ENCODE data around the gene FGFR2.

The FGFR2 gene

GRCh38 chr10:121598263-121599249, at the start of gene FGFR2:
Gene FGFR2 (minus strand): TSS chr10:121598444. CDS start chr10:121593817, 4,627 bp downstream.
- DNase-seq (ENCODE audit: low spot score), result peak; percentile 81

- no peak for DNase-seq (ENCODE audit: low spot score)
These were observed 49.2 kb upstream of the FGFR2 start for GRCh38 chr10:121647401-121647800.

- DNase-seq (ENCODE audit: low spot score), result no peak
These were observed 47.5 kb upstream of the FGFR2 start for GRCh38 chr10:121645696-121646095.

- no peak for DNase-seq (ENCODE audit: low spot score)
These were observed 46.3 kb upstream of the FGFR2 start for GRCh38 chr10:121644501-121644900.

GRCh38 chr10:121640266-121640665, 42.0 kb upstream of the FGFR2 start:
- DNase-seq (ENCODE audit: low spot score), result no peak

GRCh38 chr10:121639416-121639815, 41.2 kb upstream of the FGFR2 start:
- DNase-seq (ENCODE audit: low spot score), result no peak

- no peak for DNase-seq (ENCODE audit: low spot score)
These were observed 39.2 kb upstream of the FGFR2 start for GRCh38 chr10:121637437-121637836.

- no peak for DNase-seq (ENCODE audit: low spot score)
These were observed 34.8 kb upstream of the FGFR2 start for GRCh38 chr10:121633056-121633455.

- no peak for DNase-seq (ENCODE audit: low spot score)
These were observed 33.3 kb upstream of the FGFR2 start for GRCh38 chr10:121631365-121632029.

GRCh38 chr10:121628859-121629258, 30.6 kb upstream of the FGFR2 start:
- no peak for DNase-seq (ENCODE audit: low spot score)

GRCh38 chr10:121627876-121628581, 29.8 kb upstream of the FGFR2 start:
- no peak for DNase-seq (ENCODE audit: low spot score)

GRCh38 chr10:121624836-121625486, 26.7 kb upstream of the FGFR2 start:
- no peak for DNase-seq (ENCODE audit: low spot score)

- DNase-seq (ENCODE audit: low spot score), result no peak
These were observed 20.7 kb upstream of the FGFR2 start for GRCh38 chr10:121618906-121619305.

- no peak for DNase-seq (ENCODE audit: low spot score)
These were observed 18.9 kb upstream of the FGFR2 start for GRCh38 chr10:121617176-121617575.

GRCh38 chr10:121616291-121616690, 18.0 kb upstream of the FGFR2 start:
- no peak for DNase-seq (ENCODE audit: low spot score)

- DNase-seq (ENCODE audit: low spot score), result no peak
These were observed 17.6 kb upstream of the FGFR2 start for GRCh38 chr10:121615836-121616235.

GRCh38 chr10:121615435-121615793, 17.2 kb upstream of the FGFR2 start:
- DNase-seq (ENCODE audit: low spot score), result no peak

GRCh38 chr10:121614613-121615434, 16.6 kb upstream of the FGFR2 start:
- no peak for DNase-seq (ENCODE audit: low spot score)

GRCh38 chr10:121613456-121613855, 15.2 kb upstream of the FGFR2 start:
- DNase-seq (ENCODE audit: low spot score), result no peak

- no peak for DNase-seq (ENCODE audit: low spot score)
These were observed 13.3 kb upstream of the FGFR2 start for GRCh38 chr10:121611393-121612159.
